Right lobe of liver (tissue), 4 donors: ENCODE data around the gene GNAI2.

Source experiments
- POLR2A ChIP-seq: fragments of 450-650 bp; IDR thresholded peaks from one replicate; pipeline ENCODE4 v1.6.1; 2017; ENCODE audit warnings: antibody characterized with exemption, mild to moderate bottlenecking
- TF ChIP-seq, protein P1 (sequence below), 4 donors: fragments of 200-600 bp in 3 of 4; fragments of 450-650 bp in 1 of 4; IDR thresholded peaks; one replicate each; pipeline versions ENCODE4 v1.5.1 to v1.8.0; 2016 to 2022; ENCODE audit warnings: antibody characterized with exemption in 4 of 4, mild to moderate bottlenecking in 2 of 4
- donor health status: DM: no; HTN: no; CAD: no.
- donor health status: DM: no; HTN: no; CAD: no.
- donor health status: DM: no; HTN: yes; CAD: no.

DNA sequence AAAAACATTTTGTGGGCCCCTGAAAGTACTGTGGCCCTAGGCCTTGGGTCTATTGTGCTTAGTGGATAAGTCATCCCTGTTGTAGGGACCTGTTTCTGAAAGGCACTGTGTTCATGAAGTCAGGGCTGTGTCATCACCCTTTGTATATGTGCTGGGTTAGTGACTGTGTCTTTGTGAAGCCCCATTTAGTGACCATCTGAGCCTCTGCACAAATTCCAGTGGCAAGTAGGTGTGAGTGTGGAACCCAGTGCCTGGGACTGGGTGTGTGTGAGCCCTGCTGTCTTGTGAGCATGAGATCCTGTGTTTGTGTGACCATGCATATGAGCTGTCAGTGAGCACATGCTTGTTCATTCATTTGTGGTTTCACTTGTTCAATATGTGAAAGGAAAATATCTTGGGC lies 68.6 kb downstream of the GNAI2 start:
- TF ChIP-seq, protein P1, sequence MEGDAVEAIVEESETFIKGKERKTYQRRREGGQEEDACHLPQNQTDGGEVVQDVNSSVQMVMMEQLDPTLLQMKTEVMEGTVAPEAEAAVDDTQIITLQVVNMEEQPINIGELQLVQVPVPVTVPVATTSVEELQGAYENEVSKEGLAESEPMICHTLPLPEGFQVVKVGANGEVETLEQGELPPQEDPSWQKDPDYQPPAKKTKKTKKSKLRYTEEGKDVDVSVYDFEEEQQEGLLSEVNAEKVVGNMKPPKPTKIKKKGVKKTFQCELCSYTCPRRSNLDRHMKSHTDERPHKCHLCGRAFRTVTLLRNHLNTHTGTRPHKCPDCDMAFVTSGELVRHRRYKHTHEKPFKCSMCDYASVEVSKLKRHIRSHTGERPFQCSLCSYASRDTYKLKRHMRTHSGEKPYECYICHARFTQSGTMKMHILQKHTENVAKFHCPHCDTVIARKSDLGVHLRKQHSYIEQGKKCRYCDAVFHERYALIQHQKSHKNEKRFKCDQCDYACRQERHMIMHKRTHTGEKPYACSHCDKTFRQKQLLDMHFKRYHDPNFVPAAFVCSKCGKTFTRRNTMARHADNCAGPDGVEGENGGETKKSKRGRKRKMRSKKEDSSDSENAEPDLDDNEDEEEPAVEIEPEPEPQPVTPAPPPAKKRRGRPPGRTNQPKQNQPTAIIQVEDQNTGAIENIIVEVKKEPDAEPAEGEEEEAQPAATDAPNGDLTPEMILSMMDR (IDR thresholded peaks at IDR 0.05) = no peak
- TF ChIP-seq POLR2A = no peak
